GM20000 (cell line): ENCODE results near the gene MVB12B.

Source experiments
- DNase-seq: peaks from one replicate; pipeline ENCODE4 v3.0.0; 2012; ENCODE audit warnings: low spot score
- CTCF ChIP-seq: IDR thresholded peaks from 2 replicates; pipeline ENCODE4 v1.5.1; 2012; ENCODE audit warnings: mild to moderate bottlenecking, control low read depth; ENCODE audit errors: extremely low read depth, missing control alignments

Gene MVB12B

GRCh38 chr9:126293522-126293889 lies 33.1 kb upstream of the MVB12B start:
- DNase-seq = no peak
- TF ChIP-seq CTCF = no peak

- TF ChIP-seq CTCF = no peak
- DNase-seq = no peak
Measured at GRCh38 chr9:126294331-126295081, 32.1 kb upstream of the MVB12B start.

- no peak for DNase-seq
- no peak for TF ChIP-seq CTCF
Measured at GRCh38 chr9:126295082-126295477, 31.5 kb upstream of the MVB12B start.

GRCh38 chr9:126295516-126295915 lies 31.1 kb upstream of the MVB12B start:
- DNase-seq = no peak
- TF ChIP-seq CTCF = no peak

GRCh38 chr9:126295936-126296600 lies 30.6 kb upstream of the MVB12B start:
- DNase-seq = no peak
- TF ChIP-seq CTCF = no peak

- no peak for TF ChIP-seq CTCF
- DNase-seq = no peak
Measured at GRCh38 chr9:126296687-126297086, 29.9 kb upstream of the MVB12B start.

GRCh38 chr9:126297661-126298060 lies 29.0 kb upstream of the MVB12B start:
- no peak for DNase-seq
- TF ChIP-seq CTCF = no peak
